ENCODE results near the gene TMEM229B.

DNA sequence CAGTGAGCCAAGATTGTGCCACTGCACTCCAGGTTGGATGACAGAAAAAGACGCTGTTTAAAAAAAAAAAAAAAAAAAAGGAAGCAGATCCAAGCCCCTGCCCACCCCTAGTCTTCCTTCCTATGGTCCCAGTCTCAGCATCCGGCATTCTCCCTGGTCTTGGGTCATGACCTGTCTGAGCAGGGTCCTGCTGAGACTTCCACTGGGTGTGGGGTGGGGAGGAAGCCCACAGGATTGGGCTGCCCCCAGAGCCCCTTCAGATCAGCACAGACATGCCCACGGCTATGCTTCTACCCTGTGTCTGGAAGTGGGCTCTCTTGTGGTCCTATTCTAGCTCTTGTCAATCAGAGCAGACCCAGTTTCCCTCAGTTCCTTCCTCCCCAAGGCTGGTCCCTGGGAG is 64.0 kb downstream of the TMEM229B start:
- TF ChIP-seq CTCF (IDR thresholded peaks at IDR 0.05; ENCODE audit: borderline replicate concordance, extremely low read depth, low read length, poor library complexity, severe bottlenecking): no peak
- TF ChIP-seq EZH2 (IDR thresholded peaks at IDR 0.05; ENCODE audit: borderline replicate concordance, low read depth, low read length, severe bottlenecking): no peak

All from DND-41 (cell line).